Liver (tissue), 9 donors: ENCODE measurements around the gene STK11. TPM values are rescaled to one million over a fixed set of nuclear protein-coding genes. Genes with fewer than 3 reads are reported as not detected.
"Not testable (repeated sequence)": the region's sequence is repeated elsewhere in the genome, so short reads cannot be mapped to it uniquely, and the experiment has no call there.

ENCODE experiments used
- DNase-seq: peaks from one replicate; pipeline ENCODE4 v3.0.0-alpha.2; 2017; ENCODE audit warnings: low spot score
- H3K27ac ChIP-seq, 2 donors: one replicate each; pipeline ENCODE4 v1.7.0; 2013; ENCODE audit warnings: inconsistent platforms in 2 of 2, low read length in 2 of 2, control low read depth in 1 of 2, low read depth in 1 of 2, mild to moderate bottlenecking in 1 of 2
- H3K27me3 ChIP-seq, 4 donors: one replicate each; pipeline versions ENCODE4 v1.6.1 to v1.7.0; 2013; ENCODE audit warnings: low read length in 3 of 4, inconsistent platforms in 1 of 4, mild to moderate bottlenecking in 1 of 4, moderate library complexity in 1 of 4; ENCODE audit not compliant: control insufficient read depth in 4 of 4, insufficient read depth in 4 of 4
- H3K36me3 ChIP-seq, 4 donors: one replicate each; pipeline versions ENCODE4 v1.6.1 to v1.7.0; 2013; ENCODE audit warnings: low read length in 3 of 4, mild to moderate bottlenecking in 3 of 4, low read depth in 1 of 4, moderate library complexity in 1 of 4; ENCODE audit not compliant: control insufficient read depth in 4 of 4, insufficient read depth in 3 of 4
- H3K4me1 ChIP-seq, 4 donors: one replicate each; pipeline versions ENCODE4 v1.6.1 to v1.7.0; 2013; ENCODE audit warnings: low read length in 3 of 4, mild to moderate bottlenecking in 3 of 4, moderate library complexity in 1 of 4; ENCODE audit not compliant: control insufficient read depth in 4 of 4, insufficient read depth in 4 of 4
- H3K4me3 ChIP-seq, 3 donors: one replicate each; pipeline versions ENCODE4 v1.6.1 to v1.7.0; 2013; ENCODE audit warnings: low read length in 3 of 3, control low read depth in 1 of 3, low read depth in 1 of 3, mild to moderate bottlenecking in 1 of 3
- H3K9ac ChIP-seq, 2 donors: one replicate each; pipeline ENCODE4 v1.7.0; 2013; ENCODE audit warnings: low read length in 2 of 2, mild to moderate bottlenecking in 2 of 2, moderate library complexity in 2 of 2, control low read depth in 1 of 2, low read depth in 1 of 2
- H3K9me3 ChIP-seq, 4 donors: one replicate each; pipeline versions ENCODE4 v1.6.1 to v1.7.0; 2013; ENCODE audit warnings: low read length in 3 of 4; ENCODE audit not compliant: control insufficient read depth in 4 of 4
- ATF3 ChIP-seq: IDR thresholded peaks from 2 replicates; pipeline ENCODE4 v1.6.1; 2016; ENCODE audit warnings: antibody characterized with exemption
- CTCF ChIP-seq: fragments of 150-350 bp; IDR thresholded peaks from 2 replicates; pipeline ENCODE4 v1.5.1; 2017; ENCODE audit warnings: improper control_type of control experiment, low read depth, low read length; ENCODE audit not compliant: missing input control
- EGR1 ChIP-seq, 2 donors: IDR thresholded peaks; 2 replicates each; pipeline ENCODE4 v1.6.1; 2016 to 2018; ENCODE audit warnings: antibody characterized with exemption in 2 of 2, low read depth in 2 of 2
- FOXA2 ChIP-seq: IDR thresholded peaks from 2 replicates; pipeline ENCODE4 v1.6.1; 2016; ENCODE audit warnings: antibody characterized with exemption
- GABPA ChIP-seq, 2 donors: IDR thresholded peaks in 1 of 2; conservative IDR thresholded peaks in 1 of 2; 2 replicates each; pipeline ENCODE4 v1.6.1; 2016; ENCODE audit warnings: antibody characterized with exemption in 2 of 2, mild to moderate bottlenecking in 1 of 2, moderate library complexity in 1 of 2
- HNF4A ChIP-seq, 2 donors: conservative IDR thresholded peaks; 2 replicates each; pipeline ENCODE4 v1.6.1; 2016; ENCODE audit warnings: antibody characterized with exemption in 2 of 2, mild to moderate bottlenecking in 2 of 2
- HNF4G ChIP-seq: IDR thresholded peaks from 2 replicates; pipeline ENCODE4 v1.6.1; 2016; ENCODE audit warnings: antibody characterized with exemption
- JUND ChIP-seq, 2 donors: IDR thresholded peaks; 2 replicates each; pipeline ENCODE4 v1.6.1; 2016; ENCODE audit warnings: antibody characterized with exemption in 2 of 2
- NR2F2 ChIP-seq: IDR thresholded peaks from 2 replicates; pipeline ENCODE4 v1.6.1; 2016; ENCODE audit warnings: antibody characterized with exemption
- RAD21 ChIP-seq, 2 donors: IDR thresholded peaks; 2 replicates each; pipeline ENCODE4 v1.6.1; 2016; ENCODE audit warnings: antibody characterized with exemption in 2 of 2, mild to moderate bottlenecking in 2 of 2
- REST ChIP-seq: IDR thresholded peaks from 2 replicates; pipeline ENCODE4 v1.6.1; 2016; ENCODE audit warnings: antibody characterized with exemption, mild to moderate bottlenecking
- RXRA ChIP-seq, 2 donors: IDR thresholded peaks; 2 replicates each; pipeline ENCODE4 v1.6.1; 2017 to 2018; ENCODE audit warnings: antibody characterized with exemption in 2 of 2, mild to moderate bottlenecking in 1 of 2
- SP1 ChIP-seq: IDR thresholded peaks from 2 replicates; pipeline ENCODE4 v1.6.1; 2018; ENCODE audit warnings: antibody characterized with exemption, mild to moderate bottlenecking
- TAF1 ChIP-seq: conservative IDR thresholded peaks from 2 replicates; pipeline ENCODE4 v1.6.1; 2016; ENCODE audit warnings: antibody characterized with exemption, mild to moderate bottlenecking
- ZBTB33 ChIP-seq: IDR thresholded peaks from 2 replicates; pipeline ENCODE4 v1.6.1; 2016; ENCODE audit warnings: antibody characterized with exemption
- WGBS: extraction: QIAGEN DNeasy Blood & Tissue Kit; methylation state at CpG from one replicate; pipeline ENCODE4 v1.1.7; 2013; 5-methylcytosine and 5-hydroxymethylcytosine counted together
- polyA plus RNA-seq, 2 donors: library from polyadenylated mRNA; stranded (reverse) in 1 of 2; unstranded in 1 of 2; fragments of 200-250 nt in 1 of 2; fragments of >200 nt in 1 of 2; fragmentation: Nextera tagmentation in 1 of 2; extraction: Ambion mirVana in 1 of 2; gene quantifications; one replicate each; pipeline versions ENCODE4 v1.2.1 to v1.2.3, GENCODE V29; 2013 to 2015
- total RNA-seq, 2 donors: library from RNA; depleted of rRNA; stranded (reverse); fragments of >200 nt; gene quantifications; one replicate each; pipeline ENCODE4 v1.2.3, GENCODE V29; 2014
- donor health status: healthy.
- donor health status: healthy.
- donor health status: healthy.
- donor health status: healthy.
- donor health status: healthy.

Gene STK11
- total and polyA plus RNA-seq, 4 donors, result 3.0 to 126 (median 35.5) TPM

GRCh38 chr19:1206150-1206863 lies 729 bp downstream of the STK11 start:
- Histone ChIP-seq H3K27me3 (no peaks in the 10 kb centered on the region), H3K36me3 (no peaks in the 10 kb centered on the region), H3K9me3 (no peaks in the 10 kb centered on the region), H3K4me1 (peaks cover 7 to 49% (median 23%) of the 10 kb centered on the region in 4 donors), H3K9ac (peak overlapping the region; percentile 33 to 52), H3K27ac (peak overlapping the region; percentile 81 to 89), H3K4me3 (peak overlapping the region; percentile 67 to 90 (median 85))
- TF ChIP-seq RXRA (IDR thresholded peaks at IDR 0.05) (no peak), SP1 (no peak), HNF4A (conservative IDR thresholded peaks at IDR 0.05) (no peak), GABPA (IDR thresholded peaks at IDR 0.05 in 1 of 2, conservative IDR thresholded peaks at IDR 0.05 in 1 of 2) (no peak), RAD21 (IDR thresholded peaks at IDR 0.05) (no peak), HNF4G (no peak)
- under 1% methylated on average over 78 of the region's 78 CpGs for WGBS
- no peak for DNase-seq

GRCh38 chr19:1206864-1207450 lies 1.4 kb downstream of the STK11 start:
- Histone ChIP-seq H3K4me3 (peak overlapping the region; percentile 67 to 90 (median 85)), H3K27me3 (no peaks in the 10 kb centered on the region), H3K9ac (peak overlapping the region; percentile 33 to 52), H3K27ac (peak overlapping the region; percentile 81 to 89), H3K4me1 (peaks cover 10 to 56% (median 28%) of the 10 kb centered on the region in 4 donors), H3K36me3 (no peaks in the 10 kb centered on the region), H3K9me3 (no peaks in the 10 kb centered on the region)
- TF ChIP-seq HNF4A (conservative IDR thresholded peaks at IDR 0.05) (no peak), CTCF (no peak), FOXA2 (no peak), NR2F2 (no peak), RAD21 (IDR thresholded peaks at IDR 0.05) (no peak), JUND (IDR thresholded peaks at IDR 0.05) (no peak), EGR1 (IDR thresholded peaks at IDR 0.05; ENCODE audit: low read depth in 2 of 2) (no peak), TAF1 (no peak), HNF4G (no peak), ATF3 (no peak), REST (no peak), ZBTB33 (no peak), SP1 (no peak)
- DNase-seq, result peak; percentile 62
- 1% methylated on average over 38 of the region's 38 CpGs for WGBS

GRCh38 chr19:1208830-1209229 lies 3.3 kb downstream of the STK11 start:
- not testable (repeated sequence) for H3K36me3 ChIP-seq, H3K4me3 ChIP-seq, H3K27me3 ChIP-seq, H3K9me3 ChIP-seq, H3K9ac ChIP-seq, DNase-seq
- Histone ChIP-seq H3K27ac (peak overlapping the region in 1 of 2 donors; percentile 3), H3K4me1 (peaks cover 10 to 60% (median 36%) of the 10 kb centered on the region in 4 donors)
- 68% methylated on average over 10 of the region's 10 CpGs for whole genome bisulfite sequencing
